Measurements from ENCODE around the gene TSGA10IP. TPM values are rescaled to one million over a fixed set of nuclear protein-coding genes. Genes with fewer than 3 reads are reported as not detected.
A peak's percentile ranks its signal among the peaks of the same experiment; 100 is the strongest.

The TSGA10IP gene
- not detected in 2 replicates for total RNA-seq (2014; rRNA removed; shearing (Covaris generic); ENCODE audit: low replicate concordance)

- Histone ChIP-seq H3K9me3 (no peaks in the 10 kb centered on the region), H3K27me3 (no peaks in the 10 kb centered on the region), H3K36me3 (no peaks in the 10 kb centered on the region), H3K4me3 (no peak within 1 kb of the TSS)
- DNase-seq: no peak
Measured at GRCh38 chr11:65945430-65945911, at the start of gene TSGA10IP. TSGA10IP (plus strand) TSS chr11:65945480; CDS start chr11:65945676, 196 bp downstream.

- H3K4me3 ChIP-seq: peak overlapping the region; percentile 98; the same call in 1 of the 2 replicates
- no peaks in the 10 kb centered on the region for H3K27me3 ChIP-seq
- no peaks in the 10 kb centered on the region for H3K9me3 ChIP-seq
- DNase-seq: no peak
- H3K36me3 ChIP-seq: peaks cover 79% of the 10 kb centered on the region
Measured at GRCh38 chr11:65895482-65895981, 49.7 kb upstream of the TSGA10IP start.

GRCh38 chr11:65896034-65896999, 49.0 kb upstream of the TSGA10IP start:
- Histone ChIP-seq H3K9me3 (no peaks in the 10 kb centered on the region), H3K36me3 (peaks cover 77% of the 10 kb centered on the region), H3K4me3 (peak overlapping the region; percentile 98), H3K27me3 (no peaks in the 10 kb centered on the region)
- no peak for DNase-seq

- H3K9me3 ChIP-seq: no peaks in the 10 kb centered on the region
- no peak for DNase-seq
- H3K36me3 ChIP-seq: peaks cover 70% of the 10 kb centered on the region
- H3K27me3 ChIP-seq: no peaks in the 10 kb centered on the region
- H3K4me3 ChIP-seq: peak overlapping the region; percentile 98
Measured at GRCh38 chr11:65897020-65897471, 48.2 kb upstream of the TSGA10IP start.

GRCh38 chr11:65898656-65899355, 46.5 kb upstream of the TSGA10IP start:
- Histone ChIP-seq H3K9me3 (no peaks in the 10 kb centered on the region), H3K36me3 (peaks cover 54% of the 10 kb centered on the region), H3K4me3 (peak overlapping the region; percentile 98), H3K27me3 (no peaks in the 10 kb centered on the region)
- DNase-seq: no peak

GRCh38 chr11:65899356-65900124, 45.7 kb upstream of the TSGA10IP start:
- Histone ChIP-seq H3K27me3 (no peaks in the 10 kb centered on the region), H3K36me3 (peaks cover 47% of the 10 kb centered on the region), H3K9me3 (no peaks in the 10 kb centered on the region), H3K4me3 (peak overlapping the region; percentile 98)
- peak; percentile 92 for DNase-seq

- peak; percentile 98 for DNase-seq
- no peaks in the 10 kb centered on the region for H3K9me3 ChIP-seq
- H3K4me3 ChIP-seq: peak within 1 kb of the TSS; percentile 98
- peaks cover 41% of the 10 kb centered on the region for H3K36me3 ChIP-seq
- H3K27me3 ChIP-seq: no peaks in the 10 kb centered on the region
Measured at GRCh38 chr11:65900125-65900898, 45.0 kb upstream of the TSGA10IP start, which contains the start of gene FOSL1. FOSL1 (minus strand) TSS chr11:65900388; CDS start chr11:65900339, 49 bp downstream.

- Histone ChIP-seq H3K27me3 (no peaks in the 10 kb centered on the region), H3K4me3 (no peak overlapping the region), H3K36me3 (peaks cover 36% of the 10 kb centered on the region), H3K9me3 (no peaks in the 10 kb centered on the region)
- no peak for DNase-seq
Measured at GRCh38 chr11:65900899-65901180, 44.4 kb upstream of the TSGA10IP start.

GRCh38 chr11:65903068-65903481, 42.2 kb upstream of the TSGA10IP start:
- Histone ChIP-seq H3K9me3 (no peaks in the 10 kb centered on the region), H3K27me3 (no peaks in the 10 kb centered on the region), H3K36me3 (peaks cover 16% of the 10 kb centered on the region), H3K4me3 (no peak overlapping the region)
- DNase-seq: peak; percentile 91

GRCh38 chr11:65903715-65904114, 41.6 kb upstream of the TSGA10IP start:
- H3K4me3 ChIP-seq: no peak overlapping the region
- H3K27me3 ChIP-seq: no peaks in the 10 kb centered on the region
- no peaks in the 10 kb centered on the region for H3K9me3 ChIP-seq
- no peak for DNase-seq
- peaks cover 10% of the 10 kb centered on the region for H3K36me3 ChIP-seq

GRCh38 chr11:65906602-65907001, 38.7 kb upstream of the TSGA10IP start:
- Histone ChIP-seq H3K4me3 (no peak overlapping the region), H3K9me3 (no peaks in the 10 kb centered on the region), H3K36me3 (no peaks in the 10 kb centered on the region), H3K27me3 (no peaks in the 10 kb centered on the region)
- no peak for DNase-seq

- DNase-seq: no peak
- Histone ChIP-seq H3K36me3 (no peaks in the 10 kb centered on the region), H3K27me3 (no peaks in the 10 kb centered on the region), H3K4me3 (no peak overlapping the region), H3K9me3 (no peaks in the 10 kb centered on the region)
Measured at GRCh38 chr11:65907878-65908277, 37.4 kb upstream of the TSGA10IP start.

GRCh38 chr11:65911682-65912568, 33.4 kb upstream of the TSGA10IP start:
- Histone ChIP-seq H3K4me3 (no peak overlapping the region; the same call in 1 of the 2 replicates), H3K27me3 (no peaks in the 10 kb centered on the region), H3K36me3 (peaks cover 6% of the 10 kb centered on the region), H3K9me3 (no peaks in the 10 kb centered on the region)
- DNase-seq: peak; percentile 97

GRCh38 chr11:65912845-65913244, 32.4 kb upstream of the TSGA10IP start:
- no peaks in the 10 kb centered on the region for H3K27me3 ChIP-seq
- H3K36me3 ChIP-seq: peaks cover 15% of the 10 kb centered on the region
- no peaks in the 10 kb centered on the region for H3K9me3 ChIP-seq
- peak; percentile 88 for DNase-seq
- H3K4me3 ChIP-seq: no peak overlapping the region

Measured in MG63 (cell line).